ENCODE results near the gene UBXN6.

Gene UBXN6

DNA sequence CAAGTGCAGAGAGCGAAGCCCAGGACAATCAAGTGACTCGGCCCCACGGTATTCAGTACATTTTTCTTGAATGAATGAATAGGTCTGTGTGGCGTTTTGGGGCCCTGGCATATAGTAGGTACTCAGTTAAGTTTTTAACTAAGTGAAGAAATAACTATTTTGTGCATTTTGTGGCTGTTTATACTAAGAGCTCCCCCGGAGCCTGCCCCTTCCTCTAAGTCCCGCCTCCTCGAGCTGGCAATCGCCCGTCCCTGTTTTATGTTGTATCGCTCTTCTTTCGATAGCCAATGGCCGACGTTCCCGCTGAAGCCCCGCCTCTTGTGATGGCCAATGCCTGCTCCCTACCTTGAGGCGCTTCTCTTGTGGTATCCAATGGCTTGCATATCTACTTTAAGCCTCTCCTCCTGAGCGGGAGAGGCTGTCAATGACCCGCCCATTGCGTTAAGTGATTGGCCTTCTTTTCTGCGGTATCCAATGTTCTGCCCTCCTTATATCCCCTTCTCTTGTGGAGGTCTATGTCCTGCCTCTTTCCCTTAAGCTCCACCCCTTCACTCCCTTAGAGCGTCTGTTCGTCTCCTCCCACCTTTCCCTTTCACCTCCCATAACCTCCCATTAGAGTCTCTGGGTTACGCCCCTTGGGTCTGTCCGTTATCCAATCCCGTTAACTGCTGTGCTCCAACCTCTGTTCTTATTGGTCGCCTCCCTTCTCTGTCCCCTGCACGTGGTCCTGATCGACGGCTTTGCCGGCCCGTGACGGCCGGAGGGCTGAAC is 14.0 kb upstream of the UBXN6 start:
- peak; percentile 99 for DNase-seq
- in situ Hi-C loops (cut with HindIII; ENCODE audit: low pct_ligation_motif_present, low pct_unique_long_range_greater_than_20kb, low sequenced_read_pairs), result no loop called here

DNA sequence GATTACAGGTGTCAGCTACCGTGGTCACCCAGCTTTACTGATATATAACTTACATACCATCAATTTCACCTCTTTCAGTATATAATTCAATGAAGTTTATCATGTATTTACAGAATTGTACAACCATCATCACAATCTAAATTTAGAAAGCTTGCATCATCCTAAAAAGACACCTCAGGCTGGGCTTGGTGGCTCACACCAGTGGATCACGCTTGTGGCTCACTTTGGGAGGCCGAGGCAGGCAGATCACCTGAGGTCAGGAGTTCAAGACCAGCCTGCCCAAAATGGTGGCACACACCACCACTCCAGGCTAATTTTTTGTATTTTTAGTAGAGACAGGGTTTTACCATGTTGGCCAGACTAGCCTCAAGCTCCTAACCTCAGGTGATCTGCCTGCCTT is 10.2 kb upstream of the UBXN6 start:
- in situ Hi-C loops (cut with HindIII; ENCODE audit: low pct_ligation_motif_present, low pct_unique_long_range_greater_than_20kb, low sequenced_read_pairs), result no loop called here
- no peak for DNase-seq

DNA sequence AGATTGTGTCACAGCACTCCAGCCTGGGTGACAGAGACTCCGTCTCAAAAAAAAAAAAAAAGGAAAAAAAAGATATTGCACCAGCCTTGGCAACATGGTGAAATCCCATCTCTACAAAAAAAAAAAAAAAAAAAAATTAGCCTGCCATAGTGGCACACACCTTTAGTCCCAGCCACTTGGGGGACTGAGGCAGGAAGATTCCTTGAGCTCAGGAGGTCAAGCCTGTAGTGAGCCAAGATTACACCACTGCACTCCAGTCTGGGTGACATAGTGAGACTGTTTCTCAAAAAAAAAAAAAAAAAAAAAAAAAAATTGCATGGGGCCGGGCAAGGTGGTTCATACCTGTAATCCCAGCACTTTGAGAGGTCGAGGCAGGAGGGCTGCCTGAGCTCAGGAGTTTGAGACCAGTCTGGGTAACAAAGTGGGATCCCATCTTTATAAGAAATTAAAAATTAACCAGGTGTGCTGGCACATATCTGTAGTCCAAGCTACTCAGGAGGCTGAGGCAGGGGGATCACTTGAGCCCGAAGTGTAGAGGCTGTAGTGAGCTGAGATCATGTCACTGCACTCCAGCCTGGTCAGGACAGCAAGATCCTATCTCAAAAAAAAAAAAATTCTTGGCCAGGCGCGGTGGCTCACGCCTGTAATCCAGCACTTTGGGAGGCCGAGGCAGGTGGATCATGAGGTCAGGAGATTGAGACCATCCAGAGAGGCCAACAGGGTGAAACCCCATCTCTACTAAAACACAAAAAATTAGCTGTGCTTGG is 7.4 kb upstream of the UBXN6 start:
- in situ Hi-C loops (cut with HindIII; ENCODE audit: low pct_ligation_motif_present, low pct_unique_long_range_greater_than_20kb, low sequenced_read_pairs), result no loop called here
- no peak for DNase-seq

DNA sequence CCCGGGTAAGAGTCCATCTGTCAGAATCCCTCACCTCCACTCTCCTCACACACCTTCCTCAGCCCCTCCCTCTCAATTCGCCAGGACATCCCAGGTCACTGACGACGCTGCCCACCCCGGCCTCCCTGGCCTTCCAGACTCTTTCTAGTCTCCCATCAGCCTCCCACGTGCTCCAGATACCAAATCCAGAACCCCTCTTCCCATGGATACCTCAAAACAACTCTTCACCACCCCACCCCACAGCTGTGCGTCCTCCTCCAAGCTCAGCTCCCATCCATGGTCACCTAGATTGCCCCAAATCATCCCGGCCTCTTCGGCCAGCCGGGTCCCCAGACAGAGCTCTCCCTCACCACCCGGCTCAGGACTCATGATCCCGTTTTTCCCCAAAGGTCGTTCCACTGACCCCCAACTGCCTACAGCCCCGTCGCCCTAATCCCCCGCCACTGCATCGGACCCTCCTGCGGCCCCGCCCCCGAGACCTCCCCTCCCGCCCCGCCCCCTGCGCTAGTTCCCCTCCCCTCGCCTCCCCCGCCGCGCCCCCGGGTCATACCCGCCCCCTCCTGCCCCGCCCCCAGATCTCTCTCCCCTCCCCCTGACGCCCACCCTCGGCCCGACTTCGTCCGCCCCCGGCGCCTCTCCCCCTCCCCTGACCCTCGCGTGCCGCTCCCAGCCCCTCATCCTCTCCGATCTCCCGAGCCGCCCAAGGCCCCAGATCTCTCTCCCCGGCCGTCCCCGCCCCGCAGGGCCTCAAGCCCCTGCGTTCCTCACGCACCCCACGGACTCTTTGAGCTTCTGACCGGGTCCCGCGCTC is 546 bp downstream of the UBXN6 start:
- peak; percentile 37 for DNase-seq

DNA sequence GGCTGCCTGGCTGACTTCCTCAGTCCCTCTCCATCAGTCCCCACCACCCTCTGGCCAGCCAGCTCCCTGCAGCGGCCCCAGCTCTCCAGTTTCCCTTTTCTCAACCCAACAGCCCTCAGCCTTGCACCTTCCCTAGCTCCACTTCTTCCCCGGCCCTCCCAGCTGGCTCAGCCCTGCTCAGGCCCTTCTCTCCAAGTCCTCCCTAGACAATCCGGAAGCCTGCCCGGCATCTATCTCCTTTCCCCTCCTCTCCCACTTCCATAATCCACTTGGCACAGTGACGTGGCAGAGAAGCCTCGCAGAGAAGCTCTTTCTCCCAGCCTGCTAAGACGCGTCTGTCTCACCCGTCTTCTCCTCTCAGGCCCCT is 1.1 kb downstream of the UBXN6 start:
- peak; percentile 67 for DNase-seq
- in situ Hi-C loops (cut with HindIII; ENCODE audit: low pct_ligation_motif_present, low pct_unique_long_range_greater_than_20kb, low sequenced_read_pairs), result no loop called here

More for the DNA sequence above, 546 bp downstream of the UBXN6 start:
- in situ Hi-C loops (cut with HindIII; ENCODE audit: low pct_ligation_motif_present, low pct_unique_long_range_greater_than_20kb, low sequenced_read_pairs), result no loop called here

DNA sequence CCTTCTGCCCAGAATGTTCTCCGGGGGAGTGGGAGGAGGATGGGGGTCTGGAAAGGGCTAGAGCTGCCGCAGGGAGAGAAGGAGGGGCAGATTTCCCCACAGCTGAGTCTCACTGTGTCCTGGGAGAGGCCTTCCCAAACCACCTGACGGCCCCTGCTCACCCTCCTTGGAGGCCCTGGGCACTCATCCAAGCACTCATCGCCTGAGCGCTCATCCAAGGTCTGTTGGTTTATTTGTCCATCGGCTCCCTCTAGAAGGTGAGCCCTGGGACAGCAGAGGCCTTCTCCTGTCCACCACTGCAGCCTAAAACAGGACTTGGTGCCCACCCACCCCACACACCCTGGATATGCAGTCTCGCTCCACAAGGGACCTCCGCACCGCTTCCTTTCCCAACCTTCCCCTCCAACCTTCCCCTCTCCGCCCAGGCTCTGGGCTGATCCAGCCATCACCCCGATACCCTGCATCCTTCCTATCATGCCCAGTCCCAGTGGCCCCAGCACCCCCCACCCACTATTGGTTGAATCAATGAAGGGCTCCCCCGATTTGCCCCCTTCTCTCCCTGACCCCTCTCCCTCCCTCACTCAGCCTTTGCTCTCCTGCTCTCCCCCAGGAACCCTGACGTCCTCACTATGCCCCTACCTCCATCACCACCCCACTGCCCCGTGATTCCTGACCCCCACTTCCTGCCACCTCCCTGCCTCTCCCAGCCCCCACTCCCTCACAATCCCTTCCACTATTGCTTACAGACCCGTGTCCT is 1.7 kb downstream of the UBXN6 start:
- DNase-seq, result peak; percentile 93
- in situ Hi-C loops (cut with HindIII; ENCODE audit: low pct_ligation_motif_present, low pct_unique_long_range_greater_than_20kb, low sequenced_read_pairs), result no loop called here

DNA sequence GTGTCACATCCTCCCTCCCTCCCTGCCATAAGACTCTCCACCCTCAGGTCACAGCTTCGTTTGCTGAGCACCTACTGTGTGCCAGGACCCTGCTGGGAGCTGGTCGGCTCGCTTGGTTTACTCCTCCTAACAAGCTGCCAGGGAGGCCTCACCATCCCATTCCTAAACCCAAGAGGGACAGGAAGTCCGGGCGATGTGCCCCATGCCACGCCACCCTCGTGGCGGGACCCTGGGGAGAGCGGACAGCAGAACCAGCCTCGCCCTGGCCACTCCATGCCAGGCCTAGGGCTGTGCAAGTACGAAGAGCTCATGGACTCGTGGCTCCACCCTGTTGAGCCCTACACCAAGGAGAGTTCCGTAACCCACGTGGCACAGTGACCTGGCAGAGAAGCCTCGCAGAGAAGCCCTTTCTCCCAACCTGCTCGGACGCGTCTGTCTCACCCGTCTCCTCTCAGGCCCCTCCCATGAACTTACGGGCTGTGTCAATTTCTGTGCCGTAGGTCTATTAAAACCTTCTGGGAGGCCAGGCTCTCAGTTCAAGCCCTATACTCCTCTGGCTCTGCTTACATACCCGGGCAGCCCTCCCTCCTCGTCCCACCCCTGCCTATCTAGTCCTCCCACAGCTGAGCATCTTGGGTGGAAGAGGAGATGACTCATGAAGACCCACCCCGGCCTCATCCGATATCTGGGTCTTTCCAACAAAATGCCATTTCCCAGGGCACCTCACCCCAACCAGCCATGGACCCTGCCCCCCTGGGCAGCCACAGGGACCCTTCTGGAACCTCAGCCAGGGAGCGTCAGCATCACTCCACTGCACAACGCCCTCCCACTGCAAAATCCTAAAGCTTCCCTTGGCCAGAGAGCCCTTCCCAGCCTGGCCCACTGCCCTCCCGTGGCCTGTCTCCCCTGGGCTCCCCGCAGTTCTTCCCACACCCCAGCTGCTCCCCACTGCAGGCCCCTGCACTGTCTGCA is 2.6 kb downstream of the UBXN6 start:
- DNase-seq, result peak; percentile 29
- in situ Hi-C loops (cut with HindIII; ENCODE audit: low pct_ligation_motif_present, low pct_unique_long_range_greater_than_20kb, low sequenced_read_pairs), result no loop called here

DNA sequence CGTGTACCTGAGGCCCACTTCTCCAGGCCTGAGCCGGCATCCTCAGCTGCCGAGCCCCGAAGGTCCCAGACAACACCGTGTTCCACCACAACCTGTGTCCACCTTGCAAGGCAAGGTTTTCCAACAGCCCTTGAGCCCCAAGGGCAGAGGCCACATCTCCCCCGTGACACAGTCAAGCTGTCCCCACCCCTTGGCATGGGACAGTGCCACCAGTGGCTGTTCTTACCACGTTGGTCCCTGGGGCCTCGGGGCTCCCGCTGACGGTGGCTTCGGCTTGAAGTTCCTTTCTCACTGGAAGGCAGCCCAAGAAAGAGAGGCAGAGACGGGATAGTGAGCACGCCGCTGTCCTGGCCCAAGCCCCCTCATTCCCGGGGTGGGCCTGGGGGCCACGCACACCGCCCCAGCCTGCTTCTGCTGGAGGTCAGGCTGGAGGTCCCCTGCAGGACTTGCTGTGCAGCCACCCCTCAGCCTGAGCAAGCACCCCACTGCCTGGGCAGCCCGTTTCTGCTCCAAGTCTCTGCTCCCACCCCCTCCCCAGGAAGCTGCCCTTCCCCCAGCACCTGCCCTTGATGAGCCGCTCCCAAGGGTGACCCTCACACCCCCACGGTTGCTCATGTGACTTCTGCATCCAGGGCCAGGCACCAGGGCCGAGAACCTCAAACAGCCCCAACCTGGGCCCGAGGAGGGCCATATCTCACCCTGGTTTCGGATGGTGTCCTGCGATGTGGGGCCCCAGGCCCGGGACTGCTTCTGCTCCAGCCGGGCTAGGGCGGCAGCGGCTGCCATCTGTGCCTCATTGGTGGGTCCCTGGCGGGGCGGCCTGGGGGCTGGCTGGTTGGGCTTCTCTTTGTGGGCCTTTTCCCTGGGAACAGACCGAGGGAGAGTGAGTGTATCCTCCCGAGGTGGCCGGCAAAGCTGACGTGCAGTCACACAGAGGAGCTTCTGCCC is 4.1 kb downstream of the UBXN6 start:
- in situ Hi-C loops (cut with HindIII; ENCODE audit: low pct_ligation_motif_present, low pct_unique_long_range_greater_than_20kb, low sequenced_read_pairs), result no loop called here
- no peak for DNase-seq

DNA sequence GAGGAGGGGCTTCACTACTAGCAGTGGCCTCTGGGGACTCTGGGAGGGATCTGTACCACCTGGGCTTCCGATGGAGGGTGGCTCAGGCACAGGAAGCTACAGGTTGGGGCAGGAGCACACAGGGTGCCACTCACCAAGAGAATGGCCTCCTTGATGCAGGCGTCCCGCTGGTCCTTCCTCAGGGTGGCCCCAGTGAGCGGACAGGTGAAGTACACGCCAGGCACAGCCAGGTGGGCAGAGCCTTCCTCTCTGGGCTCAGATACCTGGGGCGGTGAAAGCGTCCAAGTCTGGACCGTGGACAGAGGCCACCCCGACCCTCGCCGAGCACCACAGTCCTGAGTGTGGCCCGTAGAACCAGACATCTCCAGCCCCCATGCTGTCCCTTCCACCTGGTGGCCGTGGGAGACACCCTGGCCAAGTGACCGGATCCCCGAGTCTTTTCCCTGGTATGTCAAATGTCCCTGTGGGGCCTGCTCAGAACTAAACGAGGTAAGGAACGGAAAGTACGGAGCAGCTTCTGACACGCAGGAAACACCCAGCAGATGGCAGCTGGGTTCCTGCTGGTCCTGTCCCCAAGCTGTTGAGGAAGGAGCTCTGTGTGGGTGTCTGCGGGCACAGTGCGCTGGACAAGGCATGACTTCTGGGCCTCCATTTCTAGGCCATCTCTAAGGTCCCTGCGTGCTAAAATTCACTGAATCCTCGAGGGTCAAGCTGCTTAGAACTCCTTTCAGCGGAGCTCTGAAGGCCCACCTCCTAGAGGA is 5.2 kb downstream of the UBXN6 start:
- DNase-seq, result no peak
- in situ Hi-C loops (cut with HindIII; ENCODE audit: low pct_ligation_motif_present, low pct_unique_long_range_greater_than_20kb, low sequenced_read_pairs), result no loop called here

DNA sequence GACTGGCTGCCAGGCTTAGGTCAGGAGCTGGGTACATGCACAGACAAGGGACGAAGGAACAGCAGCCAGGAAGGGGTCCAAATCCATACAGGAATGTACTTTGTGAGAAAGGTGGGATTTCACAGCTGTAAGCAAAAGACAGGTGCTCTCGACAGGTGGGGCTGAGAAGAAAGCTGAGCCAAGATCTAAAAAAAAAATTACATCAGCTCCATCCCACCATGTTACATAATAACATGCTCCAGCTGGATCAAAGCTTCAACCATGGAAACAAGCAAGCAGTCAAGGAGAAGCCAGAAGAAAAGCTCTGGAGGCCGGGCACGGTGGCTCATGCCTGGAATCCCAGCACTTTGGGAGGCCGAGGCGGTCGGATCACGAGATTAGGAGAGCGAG is 8.0 kb downstream of the UBXN6 start:
- in situ Hi-C loops (cut with HindIII; ENCODE audit: low pct_ligation_motif_present, low pct_unique_long_range_greater_than_20kb, low sequenced_read_pairs), result no loop called here
- DNase-seq, result no peak

DNA sequence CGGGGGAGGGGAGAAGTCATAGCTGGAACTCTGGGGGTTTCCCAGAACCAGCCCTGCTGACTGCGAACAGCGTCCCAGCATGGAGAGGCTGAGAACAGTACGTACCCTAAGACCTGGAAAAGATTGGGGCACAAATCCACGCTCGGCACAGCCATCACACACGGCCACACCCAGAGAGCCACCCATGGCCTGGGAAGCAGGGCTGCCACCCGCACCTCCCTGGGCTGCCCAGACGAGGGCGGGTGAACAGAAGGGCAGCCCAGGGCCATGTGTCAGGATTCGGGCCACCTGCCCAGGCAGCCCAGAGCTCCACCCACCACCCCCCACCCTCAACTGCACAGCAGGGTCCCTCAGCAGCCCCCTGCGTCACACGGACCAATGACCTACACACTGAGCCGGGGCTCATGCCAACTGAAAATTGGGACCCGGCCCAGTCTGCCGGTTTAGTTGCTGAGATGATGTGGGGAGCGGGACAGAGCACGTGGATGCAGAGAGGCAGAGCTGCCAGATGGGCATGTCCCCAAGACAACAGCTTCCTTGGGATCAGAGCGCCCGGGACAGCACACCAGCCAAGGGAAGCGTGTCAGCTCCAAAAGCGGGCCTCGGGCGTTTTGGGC is 8.5 kb downstream of the UBXN6 start:
- DNase-seq, result no peak
- in situ Hi-C loops (cut with HindIII; ENCODE audit: low pct_ligation_motif_present, low pct_unique_long_range_greater_than_20kb, low sequenced_read_pairs), result no loop called here

DNA sequence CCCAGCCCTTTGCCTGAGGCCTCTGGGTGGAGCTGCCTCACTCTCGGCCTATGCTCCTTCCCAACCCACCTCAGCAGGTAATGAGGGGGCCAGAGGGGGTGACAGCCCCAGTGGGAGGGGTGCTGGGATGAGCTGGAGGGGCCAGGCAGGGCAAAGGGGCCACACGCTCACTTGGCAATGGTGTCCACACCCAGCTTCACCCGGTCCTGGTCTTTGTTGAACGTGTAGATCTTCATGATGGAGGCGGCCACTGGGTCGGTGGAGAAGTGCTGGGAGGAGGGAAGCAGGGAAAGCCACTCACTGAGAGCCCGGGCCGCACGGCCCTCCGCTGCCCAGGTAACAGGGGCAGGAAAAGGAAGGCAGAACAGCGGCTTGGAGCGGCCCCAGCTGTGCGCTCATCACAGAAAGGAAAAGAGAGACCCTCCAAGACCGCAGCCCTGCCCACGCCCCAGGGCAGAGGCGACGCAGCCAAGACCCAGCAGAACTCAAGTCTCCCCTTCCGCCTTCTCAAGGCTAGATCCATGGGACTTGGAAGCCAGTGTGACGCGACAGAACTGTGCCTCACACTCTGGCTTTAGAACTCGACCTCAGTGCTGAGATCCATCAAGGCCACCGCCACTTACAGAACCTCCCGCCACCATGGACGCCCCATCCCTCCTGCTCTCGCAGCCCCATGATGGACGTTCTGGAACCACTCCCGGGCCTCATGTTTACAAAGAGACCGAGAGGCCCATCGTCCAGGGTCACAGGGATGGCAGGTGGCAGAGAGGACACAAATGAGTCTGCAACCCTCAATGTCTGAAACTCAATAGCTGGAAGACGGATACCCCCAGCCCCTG is 9.2 kb downstream of the UBXN6 start:
- no peak for DNase-seq
- in situ Hi-C loops (cut with HindIII; ENCODE audit: low pct_ligation_motif_present, low pct_unique_long_range_greater_than_20kb, low sequenced_read_pairs), result no loop called here

DNA sequence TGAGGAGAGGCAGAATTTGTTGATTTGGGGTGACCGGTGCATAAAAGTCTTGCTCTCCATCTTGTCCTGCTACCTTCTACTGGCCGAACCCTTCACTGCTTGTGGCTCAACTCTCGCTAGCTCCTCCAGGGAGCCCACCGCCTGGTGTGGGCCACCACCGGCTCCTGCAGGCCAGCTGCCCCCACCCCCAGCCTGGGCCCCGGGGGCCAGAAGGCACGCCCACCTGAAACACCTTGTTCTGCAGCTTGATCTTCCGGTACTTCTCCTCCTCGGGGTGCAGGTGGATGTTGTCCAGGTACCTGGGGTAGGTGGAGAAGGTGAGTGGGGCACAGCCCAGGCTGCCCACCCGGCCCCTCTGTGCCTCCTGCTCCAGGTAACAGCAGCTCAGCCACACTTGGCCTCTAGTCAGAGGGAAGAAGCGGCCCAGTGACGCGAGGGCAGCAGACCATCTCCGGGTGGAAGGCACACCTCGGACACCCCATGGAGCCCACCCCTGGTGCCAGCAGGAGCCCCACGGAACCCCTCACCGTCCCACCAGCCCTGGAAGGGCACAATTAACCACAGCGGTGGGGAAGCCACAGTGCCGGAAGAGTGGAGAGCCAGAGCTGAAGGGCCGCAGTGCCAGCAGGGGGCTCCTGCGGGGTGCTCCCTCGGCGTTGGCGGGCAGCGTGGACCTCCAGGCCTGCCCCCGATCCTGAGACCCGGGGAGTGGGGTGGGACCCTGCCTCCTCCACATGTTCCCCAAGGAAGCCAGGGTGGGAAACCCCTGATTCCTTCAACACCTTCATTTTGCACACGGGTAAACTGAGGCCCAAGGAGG is 10.1 kb downstream of the UBXN6 start:
- in situ Hi-C loops (cut with HindIII; ENCODE audit: low pct_ligation_motif_present, low pct_unique_long_range_greater_than_20kb, low sequenced_read_pairs), result no loop called here
- DNase-seq, result no peak

DNA sequence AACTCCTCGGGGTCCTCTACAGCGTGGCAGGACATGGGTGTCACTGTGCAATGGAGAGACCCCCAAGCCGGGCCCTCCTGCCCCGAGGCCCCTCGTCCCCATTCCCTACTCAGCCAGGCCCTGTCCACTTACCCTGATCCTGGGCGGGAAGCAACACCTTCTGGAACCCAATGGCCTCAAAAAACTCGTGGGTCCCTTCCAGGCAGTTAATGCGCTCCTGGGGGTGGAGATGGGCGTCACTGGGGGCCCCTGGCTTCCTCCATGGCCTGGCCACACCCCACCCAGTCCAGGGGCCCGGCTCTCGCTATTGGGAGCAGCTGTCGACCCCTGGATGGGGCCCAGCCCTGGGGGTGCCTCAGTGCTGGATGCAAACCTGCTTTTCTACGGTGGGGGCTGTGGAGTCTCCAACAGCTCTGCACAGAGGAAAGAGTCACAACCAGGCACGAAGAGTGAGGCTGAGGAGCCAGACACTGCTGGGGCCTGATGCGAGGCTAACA is 10.8 kb downstream of the UBXN6 start:
- DNase-seq, result no peak
- in situ Hi-C loops (cut with HindIII; ENCODE audit: low pct_ligation_motif_present, low pct_unique_long_range_greater_than_20kb, low sequenced_read_pairs), result no loop called here
